Endothelial cell (in vitro differentiated cells): Measurements from ENCODE around the gene ZFAND5. TPM values are rescaled to one million over a fixed set of nuclear protein-coding genes. Genes with fewer than 3 reads are reported as not detected.

Experiments used
- DNase-seq: peaks from one replicate; pipeline ENCODE4 v3.0.0; 2021; ENCODE audit warnings: low spot score
- H3K27ac Mint-ChIP-seq: one replicate; pipeline ENCODE4 v1.8.0; 2021; ENCODE audit warnings: mixed read lengths, inconsistent platforms; ENCODE audit not compliant: unreplicated experiment
- H3K27me3 Mint-ChIP-seq: one replicate; pipeline ENCODE4 v1.8.0; 2021; ENCODE audit warnings: mild to moderate bottlenecking, moderate library complexity, mixed read lengths, inconsistent platforms; ENCODE audit not compliant: unreplicated experiment
- H3K36me3 Mint-ChIP-seq: one replicate; pipeline ENCODE4 v1.8.0; 2021; ENCODE audit warnings: mild to moderate bottlenecking, low read depth, mixed read lengths, inconsistent platforms; ENCODE audit not compliant: unreplicated experiment
- H3K4me1 Mint-ChIP-seq: one replicate; pipeline ENCODE4 v1.8.0; 2021; ENCODE audit warnings: mild to moderate bottlenecking, mixed read lengths, inconsistent platforms; ENCODE audit not compliant: unreplicated experiment
- H3K4me3 Mint-ChIP-seq: one replicate; pipeline ENCODE4 v1.8.0; 2021; ENCODE audit warnings: mild to moderate bottlenecking, mixed read lengths, inconsistent platforms; ENCODE audit not compliant: unreplicated experiment
- H3K9me3 Mint-ChIP-seq: one replicate; pipeline ENCODE4 v1.8.0; 2021; ENCODE audit warnings: mixed read lengths, inconsistent platforms; ENCODE audit not compliant: unreplicated experiment
- total RNA-seq: library from RNA; stranded (reverse); fragmentation: NEBNext Ultra II Directional; extraction: Animal tissue kit (Norgen Biotek cat#: 25700); gene quantifications from one replicate; pipeline ENCODE4 v1.2.1, GENCODE V29; 2021; ENCODE audit not compliant: unreplicated experiment
- TF ChIP-seq, protein P1 (sequence below): fragments of 200-600 bp; sonication (generic); IDR thresholded peaks from one replicate; pipeline ENCODE4 v1.5.0; 2021; ENCODE audit warnings: antibody characterized with exemption; ENCODE audit not compliant: unreplicated experiment

Gene ZFAND5
- total RNA-seq, 1 donor from 2014 or later, result 154 TPM

DNA sequence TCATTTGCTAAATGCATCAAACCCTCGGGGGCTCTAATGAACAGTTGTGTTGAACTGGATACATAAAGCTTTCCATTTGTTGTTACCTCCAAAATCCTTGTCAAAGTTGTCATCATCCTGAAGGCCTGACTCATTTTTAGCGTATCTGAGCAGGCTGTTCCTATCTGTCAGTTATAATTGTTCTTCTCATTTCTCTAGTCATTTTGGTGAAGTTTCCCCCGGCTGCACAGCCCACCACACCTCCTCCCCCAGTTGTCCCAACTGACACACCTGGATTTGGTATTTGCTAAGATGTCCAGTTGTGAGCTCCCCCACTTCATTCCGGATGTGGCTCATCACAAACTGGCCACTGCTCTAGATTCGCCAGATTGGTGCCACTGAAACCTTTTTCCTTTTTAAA is 27.7 kb downstream of the ZFAND5 start:
- TF ChIP-seq, protein P1, sequence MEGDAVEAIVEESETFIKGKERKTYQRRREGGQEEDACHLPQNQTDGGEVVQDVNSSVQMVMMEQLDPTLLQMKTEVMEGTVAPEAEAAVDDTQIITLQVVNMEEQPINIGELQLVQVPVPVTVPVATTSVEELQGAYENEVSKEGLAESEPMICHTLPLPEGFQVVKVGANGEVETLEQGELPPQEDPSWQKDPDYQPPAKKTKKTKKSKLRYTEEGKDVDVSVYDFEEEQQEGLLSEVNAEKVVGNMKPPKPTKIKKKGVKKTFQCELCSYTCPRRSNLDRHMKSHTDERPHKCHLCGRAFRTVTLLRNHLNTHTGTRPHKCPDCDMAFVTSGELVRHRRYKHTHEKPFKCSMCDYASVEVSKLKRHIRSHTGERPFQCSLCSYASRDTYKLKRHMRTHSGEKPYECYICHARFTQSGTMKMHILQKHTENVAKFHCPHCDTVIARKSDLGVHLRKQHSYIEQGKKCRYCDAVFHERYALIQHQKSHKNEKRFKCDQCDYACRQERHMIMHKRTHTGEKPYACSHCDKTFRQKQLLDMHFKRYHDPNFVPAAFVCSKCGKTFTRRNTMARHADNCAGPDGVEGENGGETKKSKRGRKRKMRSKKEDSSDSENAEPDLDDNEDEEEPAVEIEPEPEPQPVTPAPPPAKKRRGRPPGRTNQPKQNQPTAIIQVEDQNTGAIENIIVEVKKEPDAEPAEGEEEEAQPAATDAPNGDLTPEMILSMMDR, result no peak
- peaks cover 2% of the 10 kb centered on the region for H3K4me1 Mint-ChIP-seq

DNA sequence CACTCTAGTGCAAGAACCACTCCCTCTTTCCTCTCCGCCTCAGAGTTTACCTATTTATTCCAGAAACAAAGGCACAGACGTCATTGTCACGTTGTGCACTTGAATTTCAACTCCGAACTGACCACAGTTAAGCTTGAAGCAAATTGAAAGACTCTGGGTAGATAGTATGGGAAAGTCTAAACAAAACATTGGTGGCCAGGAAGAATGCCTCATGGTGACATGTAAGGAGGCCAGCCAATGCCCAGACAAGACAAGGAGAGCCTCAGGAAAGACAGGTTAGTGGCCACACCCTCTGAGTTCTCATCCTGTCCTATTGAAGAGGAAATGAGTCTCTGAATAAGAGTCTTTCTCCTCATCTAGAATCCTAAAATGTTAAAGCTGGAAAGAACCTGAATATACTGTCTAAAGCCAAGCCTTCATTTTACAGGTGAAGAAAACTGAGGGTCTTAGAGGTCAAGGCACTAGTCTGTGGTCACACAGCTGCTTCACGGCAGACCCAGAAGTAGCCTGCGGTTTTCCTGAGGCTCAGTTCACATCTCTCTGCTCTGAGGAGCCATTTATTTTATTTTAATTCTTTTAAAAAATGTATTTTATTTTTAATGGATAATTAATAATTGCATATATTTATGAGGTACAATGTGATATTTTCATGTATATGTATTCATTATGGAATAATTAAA is 30.2 kb downstream of the ZFAND5 start:
- TF ChIP-seq, protein P1, result no peak
- Mint-ChIP-seq H3K4me1 (peaks cover 4% of the 10 kb centered on the region), H3K27me3 (peaks cover 2% of the 10 kb centered on the region), H3K36me3 (no peaks in the 10 kb centered on the region), H3K9me3 (no peaks in the 10 kb centered on the region), H3K27ac (no peak overlapping the region), H3K4me3 (no peak overlapping the region)
- DNase-seq, result no peak

More for the DNA sequence above, 27.7 kb downstream of the ZFAND5 start:
- no peaks in the 10 kb centered on the region for H3K9me3 Mint-ChIP-seq
- no peak for DNase-seq
- no peaks in the 10 kb centered on the region for H3K36me3 Mint-ChIP-seq
- no peak overlapping the region for H3K27ac Mint-ChIP-seq
- peaks cover 2% of the 10 kb centered on the region for H3K27me3 Mint-ChIP-seq
- H3K4me3 Mint-ChIP-seq, result no peak overlapping the region

- peaks cover 4% of the 10 kb centered on the region for H3K4me1 Mint-ChIP-seq
- no peak overlapping the region for H3K4me3 Mint-ChIP-seq
- TF ChIP-seq, protein P1, result no peak
These were observed 31.3 kb downstream of the ZFAND5 start for GRCh38 chr9:72333709-72334108.

DNA sequence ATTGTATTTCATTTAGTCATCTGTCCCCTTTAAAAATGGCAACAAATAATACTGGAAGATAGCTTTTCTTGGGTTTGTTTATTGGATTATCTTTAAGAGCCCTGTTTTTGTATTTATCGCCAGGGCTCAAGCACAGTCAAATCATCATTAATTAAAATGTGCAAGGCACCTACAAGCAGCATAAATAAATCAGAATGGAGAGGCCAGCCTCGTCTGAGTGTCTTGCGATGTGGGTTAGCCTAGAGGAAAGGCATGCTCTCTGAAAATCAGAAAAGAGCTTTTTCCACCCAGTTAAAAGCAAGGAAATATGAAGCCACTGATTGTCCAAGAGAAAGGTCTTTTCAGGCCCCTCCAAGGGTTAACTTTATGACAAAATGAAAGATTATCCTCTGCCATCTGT is 31.8 kb downstream of the ZFAND5 start:
- TF ChIP-seq, protein P1, result no peak
- no peak overlapping the region for H3K27ac Mint-ChIP-seq
- no peaks in the 10 kb centered on the region for H3K36me3 Mint-ChIP-seq
- H3K4me1 Mint-ChIP-seq, result peaks cover 4% of the 10 kb centered on the region
- H3K27me3 Mint-ChIP-seq, result peaks cover 2% of the 10 kb centered on the region
- no peaks in the 10 kb centered on the region for H3K9me3 Mint-ChIP-seq
- no peak for DNase-seq
- no peak overlapping the region for H3K4me3 Mint-ChIP-seq

More at GRCh38 chr9:72333709-72334108, 31.3 kb downstream of the ZFAND5 start:
- Mint-ChIP-seq H3K27ac (no peak overlapping the region), H3K27me3 (peaks cover 2% of the 10 kb centered on the region), H3K36me3 (no peaks in the 10 kb centered on the region), H3K9me3 (no peaks in the 10 kb centered on the region)
- no peak for DNase-seq

- TF ChIP-seq, protein P1, result no peak
- Mint-ChIP-seq H3K36me3 (no peaks in the 10 kb centered on the region), H3K27ac (no peak overlapping the region), H3K27me3 (peaks cover 2% of the 10 kb centered on the region), H3K9me3 (no peaks in the 10 kb centered on the region), H3K4me3 (no peak overlapping the region), H3K4me1 (peaks cover 4% of the 10 kb centered on the region)
- no peak for DNase-seq
These were observed 32.7 kb downstream of the ZFAND5 start for GRCh38 chr9:72332351-72332750.
